HCT116 (cell line): ENCODE results near the gene CDK8. TPM values are rescaled to one million over a fixed set of nuclear protein-coding genes. Genes with fewer than 3 reads are reported as not detected.

Source experiments
- ATAC-seq: fragments of 200-7000 bp; cut with Tn5 transposase; 2 replicates; pipeline ENCODE4 v1.9.1; 2020; ENCODE audit warnings: mild to moderate bottlenecking, moderate library complexity
- BruUV-seq: library from RNA; stranded (reverse); fragments of 400-500 nt; replicated peaks from 2 replicates; lab custom pipeline; 2021; lab: Mats Ljungman, UMichigan
- CTCF ChIA-PET: fragments of 300-600 bp; sonication (Branson Sonifier 250); formaldehyde crosslinking; loops from one replicate; lab custom pipeline; 2021; ENCODE audit warnings: antibody characterized with exemption; lab: Charles Lee
- POLR2A ChIA-PET: fragments of 300-600, 350-600 bp; sonication (Branson Sonifier 250); formaldehyde crosslinking; loops from one replicate; lab custom pipeline; 2021; ENCODE audit warnings: antibody characterized with exemption; lab: Charles Lee
- RAD21 ChIA-PET, 2 experiments: fragments of 300-600 bp; sonication (Branson Sonifier 250); formaldehyde crosslinking; loops; one replicate each; lab custom pipeline; 2023; ENCODE audit warnings: low total read pairs in 2 of 2; ENCODE audit not compliant: uncharacterized antibody in 2 of 2, unreplicated experiment in 2 of 2, low non-redundant PET in 1 of 2; lab: Charles Lee
- DNase-seq: peaks from one replicate; pipeline ENCODE4 v3.0.0-alpha.2; 2010; ENCODE audit warnings: low read depth, low spot score
- H2AFZ ChIP-seq: fragments of 200-600 bp; shearing (Covaris generic), sonication (generic); 2 replicates; pipeline ENCODE4 v1.6.1; 2017; ENCODE audit warnings: low read depth, mixed run types, mixed read lengths, antibody characterized with exemption, low read length; ENCODE audit not compliant: poor library complexity, severe bottlenecking
- H3K27ac ChIP-seq: 2 replicates; pipeline ENCODE4 v1.5.1; 2012; ENCODE audit warnings: low read depth, low read length
- H3K27me3 ChIP-seq: fragments of 200-600 bp; sonication (generic); 2 replicates; pipeline ENCODE4 v1.6.1; 2016; ENCODE audit warnings: mixed run types, low read length, mixed read lengths; ENCODE audit not compliant: insufficient read depth
- H3K36me3 ChIP-seq, 2 experiments: fragments of 200-500 bp in 1 of 2; fragments of 200-600 bp in 1 of 2; sonication (Bioruptor generic) in 1 of 2; sonication (generic) in 1 of 2; 2 replicates each; pipeline versions ENCODE4 v1.5.1 to v1.6.1; 2014 to 2016; ENCODE audit warnings: low read length in 2 of 2, inconsistent platforms in 1 of 2, mixed read lengths in 1 of 2, mixed run types in 1 of 2; ENCODE audit not compliant: insufficient read depth in 2 of 2, control insufficient read depth in 1 of 2
- H3K4me1 ChIP-seq, 2 experiments: fragments of 200-600 bp in 1 of 2; sonication (generic) in 1 of 2; 2 replicates each; pipeline versions ENCODE4 v1.5.1 to v1.6.1; 2012 to 2017; ENCODE audit warnings: low read length in 2 of 2, inconsistent platforms in 1 of 2, mild to moderate bottlenecking in 1 of 2, mixed read lengths in 1 of 2, mixed run types in 1 of 2, moderate library complexity in 1 of 2; ENCODE audit not compliant: insufficient read depth in 2 of 2, control insufficient read depth in 1 of 2
- H3K4me2 ChIP-seq: fragments of 200-600 bp; sonication (generic); 2 replicates; pipeline ENCODE4 v1.6.1; 2017; ENCODE audit warnings: mixed run types, low read length, mixed read lengths
- H3K4me3 ChIP-seq, 2 experiments: fragments of 200-600 bp in 1 of 2; sonication (generic) in 1 of 2; replicated peaks in 1 of 2; 2 replicates each; pipeline ENCODE4 v1.5.1; 2011 to 2016; ENCODE audit warnings: low read length in 2 of 2, control low read depth in 1 of 2, low read depth in 1 of 2, mild to moderate bottlenecking in 1 of 2, mixed read lengths in 1 of 2, mixed run types in 1 of 2
- H3K79me2 ChIP-seq: fragments of 200-600 bp; sonication (generic); 2 replicates; pipeline ENCODE4 v1.6.1; 2017; ENCODE audit warnings: mild to moderate bottlenecking, mixed run types, low read length, moderate library complexity, mixed read lengths; ENCODE audit not compliant: insufficient read depth
- H3K9ac ChIP-seq: fragments of 200-600 bp; sonication (generic); 2 replicates; pipeline ENCODE4 v1.6.1; 2016; ENCODE audit warnings: low read length, mixed read lengths
- H3K9me2 ChIP-seq: fragments of 200-600 bp; sonication (generic), shearing (Covaris generic); 2 replicates; pipeline ENCODE4 v1.6.1; 2017; ENCODE audit warnings: mixed run types, mild to moderate bottlenecking, moderate library complexity; ENCODE audit not compliant: insufficient read depth
- H3K9me3 ChIP-seq, 2 experiments: fragments of 200-500 bp in 1 of 2; fragments of 200-600 bp in 1 of 2; sonication (Bioruptor generic) in 1 of 2; sonication (generic) in 1 of 2; 2 replicates each; pipeline ENCODE4 v1.6.1; 2014 to 2017; ENCODE audit warnings: low read length in 2 of 2, mixed read lengths in 2 of 2, inconsistent platforms in 1 of 2, low read depth in 1 of 2, mild to moderate bottlenecking in 1 of 2, mixed run types in 1 of 2, moderate library complexity in 1 of 2; ENCODE audit not compliant: control insufficient read depth in 1 of 2, insufficient read depth in 1 of 2
- H4K20me1 ChIP-seq: fragments of 200-600 bp; sonication (generic), shearing (Covaris generic); 2 replicates; pipeline ENCODE4 v1.6.1; 2017; ENCODE audit warnings: mixed run types, mild to moderate bottlenecking, moderate library complexity; ENCODE audit not compliant: insufficient read depth
- ATF3 ChIP-seq: IDR thresholded peaks from 2 replicates; pipeline ENCODE4 v1.6.1; 2012
- FOSL1 ChIP-seq: IDR thresholded peaks from 2 replicates; pipeline ENCODE4 v1.6.1; 2012; ENCODE audit warnings: low read depth
- MAX ChIP-seq: IDR thresholded peaks from 2 replicates; pipeline ENCODE4 v1.6.1; 2012
- REST ChIP-seq: IDR thresholded peaks from 2 replicates; pipeline ENCODE4 v1.6.1; 2012; ENCODE audit warnings: low read depth
- SRF ChIP-seq: IDR thresholded peaks from 2 replicates; pipeline ENCODE4 v1.6.1; 2012; ENCODE audit warnings: low read depth
- ZNF274 ChIP-seq: fragments of 200-500 bp; sonication (Bioruptor generic); IDR thresholded peaks from 2 replicates; pipeline ENCODE4 v1.6.1; 2014; ENCODE audit warnings: mild to moderate bottlenecking, low read depth, low read length, inconsistent platforms
- intact Hi-C: fragments of 100-400 bp; cut with micrococcal nuclease; formaldehyde crosslinking; loops from 2 replicates; pipeline ENCODE4 v1.10.0; 2022
- total RNA-seq: library from RNA; stranded (reverse); gene quantifications from one replicate; pipeline ENCODE4 v1.2.1, GENCODE V29; 2021; ENCODE audit not compliant: unreplicated experiment

CDK8 gene
- total RNA-seq, 1 experiment from 2014 or later = 23.8 TPM

DNA sequence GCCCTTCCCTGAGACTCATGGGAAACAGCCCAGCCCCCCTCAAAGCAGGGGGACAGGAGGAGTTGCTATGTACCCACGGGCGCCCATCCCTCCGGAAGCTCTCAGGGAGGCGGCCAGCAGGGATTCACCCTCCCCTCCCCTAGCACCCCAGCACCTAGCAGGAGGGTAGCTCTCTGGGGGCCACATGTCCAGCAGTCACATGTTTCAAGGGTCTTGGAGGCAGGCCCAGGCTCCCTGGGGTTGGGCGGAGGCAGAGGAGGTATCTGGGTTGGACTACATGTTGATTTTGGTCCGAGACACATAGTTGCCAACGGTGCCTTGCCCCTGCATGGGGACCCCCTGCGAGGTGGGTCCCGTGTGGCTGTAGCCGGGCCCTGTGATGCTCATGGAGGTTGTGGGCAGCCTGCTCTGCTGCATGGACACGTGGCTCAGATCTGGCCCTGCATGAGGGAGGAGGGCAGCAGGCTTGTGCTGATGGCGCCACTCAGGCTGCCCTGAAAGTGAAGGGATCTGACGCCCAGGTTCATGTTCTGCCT is 24.8 kb upstream of the CDK8 start:
- ChIA-PET CTCF (no interaction called here), POLR2A (no interaction called here), RAD21 (no interaction called here)
- Histone ChIP-seq H3K9me3 (no peaks in the 10 kb centered on the region), H3K9me2 (no peaks in the 10 kb centered on the region), H3K27me3 (no peaks in the 10 kb centered on the region), H3K4me1 (no peaks in the 10 kb centered on the region), H3K27ac (no peak overlapping the region), H3K36me3 (no peaks in the 10 kb centered on the region), H4K20me1 (no peaks in the 10 kb centered on the region), H3K9ac (no peak overlapping the region), H3K4me2 (no peak overlapping the region), H3K79me2 (no peaks in the 10 kb centered on the region), H3K4me3 (no peak overlapping the region), H2AFZ (no peak overlapping the region)
- BruUV-seq = no TSS peak
- no peak for TF ChIP-seq ZNF274
- TF ChIP-seq ATF3 = no peak
- TF ChIP-seq REST = no peak
- no peak for TF ChIP-seq MAX
- TF ChIP-seq FOSL1 = no peak
- TF ChIP-seq SRF = no peak
- DNase-seq (no peak), ATAC-seq (no peak)
- intact Hi-C loops = no loop called here
